Activated naive CD8-positive, alpha-beta T cell treated with anti-CD3 and anti-CD28 coated beads, Interleukin-2, amount 10 ng/mL, durations not matched to agents 7 days and 5 days (primary cell): ENCODE results near the gene S100B. TPM values are rescaled to one million over a fixed set of nuclear protein-coding genes. Genes with fewer than 3 reads are reported as not detected.
"Not testable (repeated sequence)": the region's sequence is repeated elsewhere in the genome, so short reads cannot be mapped to it uniquely, and the experiment has no call there.

Experiments used
- ATAC-seq: fragments of 150-1000 bp; cut with Tn5 transposase; one replicate; pipeline ENCODE4 v1.10.0; 2021; ENCODE audit warnings: low read depth, moderate library complexity
- POLR2A ChIA-PET: fragments of 350-600 bp; sonication (Branson Sonifier 250); formaldehyde crosslinking; loops from one replicate; lab custom pipeline; 2021; ENCODE audit warnings: antibody characterized with exemption; lab: Charles Lee
- DNase-seq: peaks from one replicate; pipeline ENCODE4 v3.0.0; 2021
- H3K27ac Mint-ChIP-seq: one replicate; pipeline ENCODE4 v1.8.0; 2022; ENCODE audit warnings: mild to moderate bottlenecking, mixed read lengths
- H3K27me3 Mint-ChIP-seq: one replicate; pipeline ENCODE4 v1.8.0; 2022; ENCODE audit warnings: mild to moderate bottlenecking, moderate library complexity, mixed read lengths
- H3K36me3 Mint-ChIP-seq: one replicate; pipeline ENCODE4 v1.8.0; 2021; ENCODE audit warnings: mild to moderate bottlenecking, mixed read lengths
- H3K4me1 Mint-ChIP-seq: one replicate; pipeline ENCODE4 v1.8.0; 2021; ENCODE audit warnings: mixed read lengths
- H3K4me3 Mint-ChIP-seq: one replicate; pipeline ENCODE4 v1.8.0; 2022; ENCODE audit warnings: mild to moderate bottlenecking, moderate library complexity, mixed read lengths
- H3K9me3 Mint-ChIP-seq: one replicate; pipeline ENCODE4 v1.8.0; 2021; ENCODE audit warnings: mixed read lengths
- total RNA-seq, 2 experiments: library from RNA; stranded (reverse); gene quantifications; one replicate each; pipeline ENCODE4 v1.2.3, GENCODE V29; 2021

S100B gene
- total RNA-seq, 2 experiments from 2014 or later: 15.8 to 16.3 TPM

GRCh38 chr21:46636550-46637285, 31.8 kb upstream of the S100B start:
- ATAC-seq (no peak), DNase-seq (no peak)
- peaks cover 68% of the 10 kb centered on the region for H3K4me1 Mint-ChIP-seq
- peaks cover 2% of the 10 kb centered on the region for H3K27me3 Mint-ChIP-seq
- POLR2A ChIA-PET: interaction anchor here (1.2 to 6.5 kb wide), 10 partner anchors 9 to 212 kb away, joined by 4 to 80 read pairs (median 22); partner anchors contain the start of genes DIP2A and S100B
- peak overlapping the region; percentile 89 for H3K4me3 Mint-ChIP-seq
- peaks cover 24% of the 10 kb centered on the region for H3K36me3 Mint-ChIP-seq
- no peaks in the 10 kb centered on the region for H3K9me3 Mint-ChIP-seq
- H3K27ac Mint-ChIP-seq: peak overlapping the region; percentile 94

GRCh38 chr21:46636181-46636512, 31.3 kb upstream of the S100B start:
- H3K4me3 Mint-ChIP-seq: peak overlapping the region; percentile 89

GRCh38 chr21:46635324-46636180, 30.7 kb upstream of the S100B start, which contains the start of gene PRMT2:
PRMT2 (plus strand) TSS chr21:46635674; CDS start chr21:46636952, 1,278 bp downstream.
- Mint-ChIP-seq H3K4me3 (peak within 1 kb of the TSS; percentile 89), H3K27me3 (no peaks in the 10 kb centered on the region), H3K4me1 (peaks cover 60% of the 10 kb centered on the region), H3K27ac (peak within 1 kb of the TSS; percentile 94), H3K36me3 (peaks cover 13% of the 10 kb centered on the region), H3K9me3 (no peaks in the 10 kb centered on the region)
- ATAC-seq: peak; percentile 92
- DNase-seq: peak; percentile 100
- POLR2A ChIA-PET: interaction anchor here (0.7 to 6.5 kb wide), 17 partner anchors 7 to 312 kb away, joined by 3 to 80 read pairs (median 12); partner anchors contain the start of genes C21orf58, DIP2A, PCNT and S100B

More at GRCh38 chr21:46636181-46636512, 31.3 kb upstream of the S100B start:
- DNase-seq (no peak), ATAC-seq (no peak)
- POLR2A ChIA-PET: interaction anchor here (1.1 to 6.5 kb wide), 11 partner anchors 9 to 212 kb away, joined by 4 to 80 read pairs (median 20); partner anchors contain the start of genes DIP2A and S100B
- peak overlapping the region; percentile 94 for H3K27ac Mint-ChIP-seq
- peaks cover 2% of the 10 kb centered on the region for H3K27me3 Mint-ChIP-seq
- peaks cover 64% of the 10 kb centered on the region for H3K4me1 Mint-ChIP-seq
- peaks cover 19% of the 10 kb centered on the region for H3K36me3 Mint-ChIP-seq
- H3K9me3 Mint-ChIP-seq: no peaks in the 10 kb centered on the region

GRCh38 chr21:46634966-46635323, 30.1 kb upstream of the S100B start:
- no peaks in the 10 kb centered on the region for H3K9me3 Mint-ChIP-seq
- H3K36me3 Mint-ChIP-seq: peaks cover 13% of the 10 kb centered on the region
- peak overlapping the region; percentile 89 for H3K4me3 Mint-ChIP-seq
- no peak for DNase-seq
- H3K27ac Mint-ChIP-seq: peak overlapping the region; percentile 94
- H3K4me1 Mint-ChIP-seq: peaks cover 57% of the 10 kb centered on the region
- no peaks in the 10 kb centered on the region for H3K27me3 Mint-ChIP-seq
- POLR2A ChIA-PET: interaction anchor here (0.9 to 6.5 kb wide), 15 partner anchors 8 to 311 kb away, joined by 3 to 80 read pairs (median 14); partner anchors contain the start of genes C21orf58, DIP2A, PCNT and S100B
- peak; percentile 13 for ATAC-seq

GRCh38 chr21:46634427-46634826, 29.5 kb upstream of the S100B start:
- peaks cover 52% of the 10 kb centered on the region for H3K4me1 Mint-ChIP-seq
- DNase-seq (no peak), ATAC-seq (no peak)
- H3K27ac Mint-ChIP-seq: peak overlapping the region; percentile 94
- H3K4me3 Mint-ChIP-seq: peak overlapping the region; percentile 89
- POLR2A ChIA-PET: interaction anchor here (0.9 to 6.5 kb wide), 14 partner anchors 8 to 210 kb away, joined by 3 to 80 read pairs (median 16); partner anchors contain the start of genes DIP2A and S100B
- no peaks in the 10 kb centered on the region for H3K9me3 Mint-ChIP-seq
- H3K36me3 Mint-ChIP-seq: peaks cover 11% of the 10 kb centered on the region
- H3K27me3 Mint-ChIP-seq: no peaks in the 10 kb centered on the region

- Mint-ChIP-seq H3K27ac (peak overlapping the region; percentile 94), H3K36me3 (peaks cover 5% of the 10 kb centered on the region), H3K27me3 (no peaks in the 10 kb centered on the region), H3K9me3 (no peaks in the 10 kb centered on the region), H3K4me1 (peaks cover 48% of the 10 kb centered on the region), H3K4me3 (peak overlapping the region; percentile 89)
- DNase-seq (no peak), ATAC-seq (no peak)
- POLR2A ChIA-PET: interaction anchor here (0.6 to 6.5 kb wide), 15 partner anchors 13 to 660 kb away, joined by 3 to 80 read pairs (median 6); partner anchors contain the start of genes DIP2A and S100B
Observed at GRCh38 chr21:46633566-46633965, 28.7 kb upstream of the S100B start.

GRCh38 chr21:46630915-46631314, 26.0 kb upstream of the S100B start:
- POLR2A ChIA-PET, ATAC-seq: not testable (repeated sequence)

GRCh38 chr21:46628868-46629267, 24.0 kb upstream of the S100B start:
- DNase-seq: no peak
- POLR2A ChIA-PET: interaction anchor here (1.2 kb wide), 1 partner anchor 24 kb away, joined by 3 read pairs; the partner anchor contains the start of gene S100B
- Mint-ChIP-seq H3K4me1 (peaks cover 37% of the 10 kb centered on the region), H3K27me3 (no peaks in the 10 kb centered on the region), H3K9me3 (peaks cover 3% of the 10 kb centered on the region), H3K36me3 (peaks cover 1% of the 10 kb centered on the region), H3K4me3 (no peak overlapping the region), H3K27ac (no peak overlapping the region)
- ATAC-seq: no peak

More at GRCh38 chr21:46630915-46631314, 26.0 kb upstream of the S100B start:
- not testable (repeated sequence) for DNase-seq, H3K27me3 Mint-ChIP-seq, H3K36me3 Mint-ChIP-seq, H3K9me3 Mint-ChIP-seq, H3K27ac Mint-ChIP-seq, H3K4me3 Mint-ChIP-seq
- peaks cover 42% of the 10 kb centered on the region for H3K4me1 Mint-ChIP-seq

- peaks cover 3% of the 10 kb centered on the region for H3K9me3 Mint-ChIP-seq
- H3K4me1 Mint-ChIP-seq: peaks cover 32% of the 10 kb centered on the region
- ATAC-seq (no peak), DNase-seq (no peak)
- POLR2A ChIA-PET: interaction anchor here (1.0 to 1.2 kb wide), 2 partner anchors 22 to 69 kb away, joined by 3 read pairs; partner anchors contain the start of gene S100B
- H3K36me3 Mint-ChIP-seq: peaks cover 1% of the 10 kb centered on the region
- peak overlapping the region; percentile 55 for H3K27ac Mint-ChIP-seq
- no peak overlapping the region for H3K4me3 Mint-ChIP-seq
- H3K27me3 Mint-ChIP-seq: no peaks in the 10 kb centered on the region
Observed at GRCh38 chr21:46627726-46628125, 22.8 kb upstream of the S100B start.

GRCh38 chr21:46626975-46627501, 22.2 kb upstream of the S100B start:
- H3K4me1 Mint-ChIP-seq: peaks cover 38% of the 10 kb centered on the region
- no peak for DNase-seq
- no peaks in the 10 kb centered on the region for H3K27me3 Mint-ChIP-seq
- H3K27ac Mint-ChIP-seq: no peak overlapping the region
- no peak for ATAC-seq
- no peak overlapping the region for H3K4me3 Mint-ChIP-seq
- peaks cover 1% of the 10 kb centered on the region for H3K36me3 Mint-ChIP-seq
- POLR2A ChIA-PET: interaction anchor here (0.8 to 1.6 kb wide), 6 partner anchors 8 to 75 kb away, joined by 3 to 19 read pairs (median 3); partner anchors contain the start of gene PRMT2
- H3K9me3 Mint-ChIP-seq: peaks cover 3% of the 10 kb centered on the region

GRCh38 chr21:46626536-46626935, 21.7 kb upstream of the S100B start:
- Mint-ChIP-seq H3K27me3 (no peaks in the 10 kb centered on the region), H3K4me1 (peaks cover 43% of the 10 kb centered on the region), H3K36me3 (peaks cover 1% of the 10 kb centered on the region), H3K9me3 (peaks cover 3% of the 10 kb centered on the region), H3K4me3 (peak overlapping the region; percentile 23), H3K27ac (peak overlapping the region; percentile 11)
- DNase-seq: no peak
- POLR2A ChIA-PET: interaction anchor here (0.8 to 1.6 kb wide), 5 partner anchors 9 to 74 kb away, joined by 3 to 19 read pairs (median 3); partner anchors contain the start of gene PRMT2
- ATAC-seq: no peak

GRCh38 chr21:46625759-46626158, 20.9 kb upstream of the S100B start:
- no peaks in the 10 kb centered on the region for H3K27me3 Mint-ChIP-seq
- no peak overlapping the region for H3K4me3 Mint-ChIP-seq
- H3K9me3 Mint-ChIP-seq: peaks cover 3% of the 10 kb centered on the region
- DNase-seq (no peak), ATAC-seq (no peak)
- POLR2A ChIA-PET: interaction anchor here (1.0 to 1.6 kb wide), 3 partner anchors 9 to 20 kb away, joined by 3 to 19 read pairs (median 4); partner anchors contain the start of gene PRMT2
- H3K27ac Mint-ChIP-seq: peak overlapping the region; percentile 50
- peaks cover 1% of the 10 kb centered on the region for H3K36me3 Mint-ChIP-seq
- H3K4me1 Mint-ChIP-seq: peaks cover 48% of the 10 kb centered on the region
